ENCODE data around the gene KCP. TPM values are rescaled to one million over a fixed set of nuclear protein-coding genes. Genes with fewer than 3 reads are reported as not detected.

Gene KCP
- total RNA-seq, 2 experiments from 2014 or later = 1.4 to 2.3 TPM

DNA sequence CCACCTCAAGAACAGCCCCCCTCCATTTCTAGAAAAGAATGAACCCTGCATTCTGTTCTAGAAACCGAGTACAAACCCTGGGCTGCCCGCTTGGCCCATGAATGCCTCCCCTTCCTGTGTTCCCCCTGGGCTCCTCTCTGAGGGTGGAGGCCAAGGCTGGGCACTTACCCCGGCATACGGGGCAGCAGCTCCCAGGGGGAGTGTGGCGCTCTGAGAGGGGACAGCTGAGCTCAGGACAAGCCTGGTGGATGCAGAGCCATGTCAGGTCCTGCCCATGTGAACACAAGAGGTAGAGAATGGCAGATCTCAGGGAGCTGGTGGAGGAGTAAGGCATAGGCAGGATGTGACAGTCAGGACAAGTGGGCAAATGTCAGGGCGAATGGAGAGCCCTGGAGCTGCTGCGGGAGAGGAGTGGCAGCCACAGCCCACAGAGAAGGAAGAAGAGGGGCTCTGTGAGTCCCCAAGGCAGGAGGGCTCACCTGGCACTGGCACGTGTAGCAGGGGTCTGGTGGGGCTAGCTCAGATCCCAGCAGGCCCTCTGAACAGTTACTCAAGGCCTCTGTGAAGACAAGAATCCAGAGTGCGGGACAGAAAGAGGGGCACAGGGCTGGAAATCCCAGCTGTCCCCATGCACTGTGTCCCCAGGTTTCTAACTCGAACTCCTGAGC is 28.9 kb downstream of the KCP start:
- H3K4me1 ChIP-seq (ENCODE audit: insufficient read depth, low read length, poor library complexity, severe bottlenecking) = peaks cover 8% of the 10 kb centered on the region
- DNase-seq (ENCODE audit: low spot score) = no peak
- no peaks in the 10 kb centered on the region for H3K36me3 ChIP-seq (ENCODE audit: insufficient read depth, low read length)
- no peak overlapping the region for H3K4me2 ChIP-seq (ENCODE audit: low read length)
- no peaks in the 10 kb centered on the region for H4K20me1 ChIP-seq (ENCODE audit: insufficient read depth, low read length)
- H3K9me3 ChIP-seq (ENCODE audit: low read length) = no peaks in the 10 kb centered on the region
- H3K9me2 ChIP-seq (ENCODE audit: insufficient read depth, low read length) = no peaks in the 10 kb centered on the region
- ChIA-PET CTCF (ENCODE audit: unreplicated experiment) (interaction anchor here (1.4 kb wide), 1 partner anchor 19 kb away, joined by 4 read pairs; the partner anchor contains the start of gene ATP6V1F), POLR2A (interaction anchor here (0.9 kb wide), 1 partner anchor 11 kb away, joined by 3 read pairs; no protein-coding TSS in a partner anchor)
- intact Hi-C loops (cut with micrococcal nuclease; ENCODE audit: unreplicated experiment) = loop anchor here (2.0 to 5.0 kb wide), 2 partner anchors 89 to 405 kb away; partner anchors contain the start of genes CCDC136 and METTL2B
- no peak overlapping the region for H3K27ac ChIP-seq (ENCODE audit: low read depth, low read length, poor library complexity, severe bottlenecking)
- H3K79me2 ChIP-seq (ENCODE audit: insufficient read depth, low read depth, low read length) = no peaks in the 10 kb centered on the region
- H3K4me3 ChIP-seq (ENCODE audit: low read depth, low read length, poor library complexity, severe bottlenecking) = no peak overlapping the region
- H2AFZ ChIP-seq (ENCODE audit: low read length) = no peak overlapping the region
- BruUV-seq (replicated peaks) = no TSS peak
- TF ChIP-seq EZH2phosphoT487 (IDR thresholded peaks at IDR 0.05; ENCODE audit: borderline replicate concordance, low read depth, low read length) = no peak
- TF ChIP-seq, protein P1, sequence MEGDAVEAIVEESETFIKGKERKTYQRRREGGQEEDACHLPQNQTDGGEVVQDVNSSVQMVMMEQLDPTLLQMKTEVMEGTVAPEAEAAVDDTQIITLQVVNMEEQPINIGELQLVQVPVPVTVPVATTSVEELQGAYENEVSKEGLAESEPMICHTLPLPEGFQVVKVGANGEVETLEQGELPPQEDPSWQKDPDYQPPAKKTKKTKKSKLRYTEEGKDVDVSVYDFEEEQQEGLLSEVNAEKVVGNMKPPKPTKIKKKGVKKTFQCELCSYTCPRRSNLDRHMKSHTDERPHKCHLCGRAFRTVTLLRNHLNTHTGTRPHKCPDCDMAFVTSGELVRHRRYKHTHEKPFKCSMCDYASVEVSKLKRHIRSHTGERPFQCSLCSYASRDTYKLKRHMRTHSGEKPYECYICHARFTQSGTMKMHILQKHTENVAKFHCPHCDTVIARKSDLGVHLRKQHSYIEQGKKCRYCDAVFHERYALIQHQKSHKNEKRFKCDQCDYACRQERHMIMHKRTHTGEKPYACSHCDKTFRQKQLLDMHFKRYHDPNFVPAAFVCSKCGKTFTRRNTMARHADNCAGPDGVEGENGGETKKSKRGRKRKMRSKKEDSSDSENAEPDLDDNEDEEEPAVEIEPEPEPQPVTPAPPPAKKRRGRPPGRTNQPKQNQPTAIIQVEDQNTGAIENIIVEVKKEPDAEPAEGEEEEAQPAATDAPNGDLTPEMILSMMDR (conservative IDR thresholded peaks at IDR 0.05; ENCODE audit: low read length) = no peak

DNA sequence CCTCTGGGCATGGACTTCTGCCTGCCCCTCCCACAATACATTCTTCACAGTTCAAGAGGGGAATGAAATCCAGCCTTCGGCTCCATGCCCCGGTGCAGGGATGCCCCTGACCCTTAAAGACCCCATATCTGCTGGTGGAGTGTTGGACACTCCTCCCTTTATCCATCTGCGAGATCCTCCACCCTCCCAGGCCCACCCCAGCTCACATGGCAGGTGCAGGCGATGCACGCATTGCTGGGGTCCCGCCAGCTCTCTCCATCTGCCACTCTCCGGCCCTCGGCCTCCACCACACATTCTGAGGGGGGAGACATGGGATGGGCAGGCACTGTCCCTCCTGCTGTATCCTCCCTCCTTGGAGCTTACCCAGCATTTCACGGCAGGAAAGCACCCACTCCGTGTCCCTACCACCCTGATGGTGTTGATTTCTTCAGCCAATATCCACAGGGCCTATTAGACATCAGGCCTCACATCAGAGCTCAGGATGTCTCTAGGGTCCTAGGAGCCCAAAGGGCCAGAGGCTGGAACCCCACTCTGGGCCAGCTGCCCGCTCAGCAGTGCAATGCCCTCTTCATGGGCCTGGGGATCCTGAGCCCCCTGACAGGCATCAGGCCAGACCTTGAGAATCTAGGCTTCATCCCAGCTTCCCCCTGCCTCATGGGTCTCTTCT is 29.6 kb downstream of the KCP start:
- H3K36me3 ChIP-seq (ENCODE audit: insufficient read depth, low read length) = no peaks in the 10 kb centered on the region
- intact Hi-C loops (cut with micrococcal nuclease; ENCODE audit: unreplicated experiment) = loop anchor here (5.0 kb wide), 1 partner anchor 89 kb away; the partner anchor contains the start of gene CCDC136
- no peak overlapping the region for H3K27ac ChIP-seq (ENCODE audit: low read depth, low read length, poor library complexity, severe bottlenecking)
- H3K9me2 ChIP-seq (ENCODE audit: insufficient read depth, low read length) = no peaks in the 10 kb centered on the region
- no peak overlapping the region for H3K4me2 ChIP-seq (ENCODE audit: low read length)
- H2AFZ ChIP-seq (ENCODE audit: low read length) = no peak overlapping the region
- no peak for DNase-seq (ENCODE audit: low spot score)
- no peaks in the 10 kb centered on the region for H3K9me3 ChIP-seq (ENCODE audit: low read length)
- ChIA-PET POLR2A (interaction anchor here (0.7 to 0.9 kb wide), 2 partner anchors 10 to 253 kb away, joined by 3 to 5 read pairs; no protein-coding TSS in a partner anchor), CTCF (ENCODE audit: unreplicated experiment) (interaction anchor here (1.4 kb wide), 1 partner anchor 18 kb away, joined by 4 read pairs; the partner anchor contains the start of gene ATP6V1F)
- H3K79me2 ChIP-seq (ENCODE audit: insufficient read depth, low read depth, low read length) = no peaks in the 10 kb centered on the region
- no TSS peak for BruUV-seq (replicated peaks)
- H3K4me3 ChIP-seq (ENCODE audit: low read depth, low read length, poor library complexity, severe bottlenecking) = no peak overlapping the region
- no peaks in the 10 kb centered on the region for H4K20me1 ChIP-seq (ENCODE audit: insufficient read depth, low read length)
- TF ChIP-seq, protein P1 (conservative IDR thresholded peaks at IDR 0.05; ENCODE audit: low read length) = no peak
- no peak for TF ChIP-seq EZH2phosphoT487 (IDR thresholded peaks at IDR 0.05; ENCODE audit: borderline replicate concordance, low read depth, low read length)
- H3K4me1 ChIP-seq (ENCODE audit: insufficient read depth, low read length, poor library complexity, severe bottlenecking) = peaks cover 8% of the 10 kb centered on the region
